GM19324 (cell line): Measurements from ENCODE around the gene RRP1B.

Source experiments
- ATAC-seq: cut with Tn5 transposase; IDR thresholded peaks from one replicate; pipeline ENCODE4 v1.9.1; 2021; ENCODE audit warnings: mild to moderate bottlenecking, moderate library complexity; ENCODE audit not compliant: unreplicated experiment, low FRiP score

RRP1B gene

GRCh38 chr21:43739621-43740435, 80.5 kb downstream of the RRP1B start:
- no peak for ATAC-seq

DNA sequence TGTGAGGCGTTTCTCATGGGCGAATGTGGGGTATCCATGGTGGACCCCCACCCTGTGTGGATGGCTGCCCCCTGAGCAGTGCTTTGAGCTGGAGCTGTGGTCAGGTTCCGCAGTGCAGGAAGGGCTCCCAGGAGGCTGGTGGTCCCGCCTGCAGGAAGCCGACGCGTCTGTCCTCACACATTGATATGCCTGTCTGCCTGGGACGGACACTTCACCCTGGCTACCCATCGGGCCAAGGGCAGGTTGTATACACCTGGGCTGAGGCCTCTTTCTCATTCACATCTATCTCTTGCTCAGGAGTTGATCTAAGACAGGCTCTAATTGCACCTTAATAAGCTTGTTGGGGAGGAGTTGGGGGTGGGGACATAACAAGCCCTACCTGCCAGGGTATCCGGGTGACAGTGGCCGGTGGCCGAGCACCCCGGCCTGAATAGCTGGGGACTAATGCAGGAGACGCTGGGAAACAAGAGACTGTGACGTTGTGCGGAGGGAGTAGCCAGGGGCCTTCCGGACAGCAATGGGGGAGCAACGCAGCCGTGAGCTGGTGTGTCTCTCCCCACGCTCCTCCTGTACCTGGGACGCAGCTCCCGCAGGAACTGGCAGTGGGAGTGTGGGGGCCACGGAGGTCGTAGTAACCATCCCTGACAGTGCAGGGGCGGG, 81.3 kb downstream of the RRP1B start:
- ATAC-seq, result no peak

DNA sequence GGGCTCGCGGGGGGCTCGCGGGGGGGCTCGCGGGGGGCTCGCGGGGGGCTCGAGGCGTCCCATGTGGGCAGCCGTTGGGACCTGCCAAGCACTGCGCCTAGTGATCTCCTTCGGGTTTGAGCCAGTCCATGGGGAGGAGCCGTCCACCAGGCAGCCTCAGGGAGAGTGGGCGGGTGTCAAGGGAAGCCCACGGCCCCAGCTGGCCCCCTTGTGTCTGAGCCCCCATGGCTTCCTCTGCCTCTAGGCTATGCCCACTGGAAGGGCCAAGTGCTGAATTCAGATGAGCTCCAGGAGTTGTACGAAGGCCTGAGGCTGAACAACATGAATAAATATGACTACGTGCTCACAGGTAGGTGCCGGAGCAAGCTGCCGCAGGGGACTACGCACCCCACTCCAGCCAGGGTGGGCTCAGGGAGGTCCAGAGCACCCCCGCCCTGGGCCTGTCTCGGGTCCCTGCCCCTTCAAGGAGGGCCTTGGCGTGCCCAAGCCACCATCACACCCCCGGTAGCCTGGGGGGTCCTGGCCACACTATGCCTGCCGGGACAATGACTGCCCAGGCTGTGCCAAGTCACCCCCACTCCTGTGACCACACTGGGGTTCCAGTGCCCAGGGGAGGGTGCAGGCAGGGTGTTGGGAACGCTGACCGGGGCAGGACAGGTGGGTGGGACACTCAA, 82.2 kb downstream of the RRP1B start:
- ATAC-seq, result no peak

- ATAC-seq, result no peak
Measured at GRCh38 chr21:43743947-43744346, 84.6 kb downstream of the RRP1B start.

- ATAC-seq, result no peak
Measured at GRCh38 chr21:43744725-43745124, 85.4 kb downstream of the RRP1B start.
